ENCODE data around the gene MTHFD2. TPM values are rescaled to one million over a fixed set of nuclear protein-coding genes. Genes with fewer than 3 reads are reported as not detected.
"Not testable (repeated sequence)": the region's sequence is repeated elsewhere in the genome, so short reads cannot be mapped to it uniquely, and the experiment has no call there.

The MTHFD2 gene
- total RNA-seq, 4 donors from 2014 or later: 19.1 to 55.4 (median 39.0) TPM

GRCh38 chr2:74228772-74229171 is 30.4 kb downstream of the MTHFD2 start:
- H3K4me1 ChIP-seq: peaks cover 3 to 15% (median 9%) of the 10 kb centered on the region in 3 donors
- TF ChIP-seq CTCF (IDR thresholded peaks at IDR 0.05) (no peak), POLR2A (IDR thresholded peaks at IDR 0.05) (no peak)
- no peaks in the 10 kb centered on the region for H3K9me3 ChIP-seq
- H3K27ac ChIP-seq: no peak overlapping the region
- no peak overlapping the region for H3K4me3 ChIP-seq
- DNase-seq: no peak
- intact Hi-C loops (cut with DNase I): no loop called here
- no peaks in the 10 kb centered on the region for H3K36me3 ChIP-seq
- WGBS, 2 donors: 92 to 93% methylated on average over 3 to 4 of the region's 4 CpGs
- no peaks in the 10 kb centered on the region for H3K27me3 ChIP-seq

- H3K4me3 ChIP-seq; intact Hi-C loops (cut with DNase I); H3K27me3 ChIP-seq; H3K9me3 ChIP-seq; DNase-seq; H3K36me3 ChIP-seq; H3K27ac ChIP-seq: not testable (repeated sequence)
- H3K4me1 ChIP-seq: peaks cover 3 to 15% (median 9%) of the 10 kb centered on the region in 3 donors
- WGBS, 2 donors: 84 to 94% methylated on average over 5 of the region's 5 CpGs
Measured at GRCh38 chr2:74229865-74230264, 31.4 kb downstream of the MTHFD2 start.

GRCh38 chr2:74232426-74232825 is 34.0 kb downstream of the MTHFD2 start:
- no peak for DNase-seq
- TF ChIP-seq POLR2A (IDR thresholded peaks at IDR 0.05) (no peak), CTCF (IDR thresholded peaks at IDR 0.05) (no peak)
- WGBS, 2 donors: 50 to 90% methylated on average over 1 to 5 of the region's 6 CpGs
- intact Hi-C loops (cut with DNase I): no loop called here
- no peaks in the 10 kb centered on the region for H3K9me3 ChIP-seq
- H3K27ac ChIP-seq: no peak overlapping the region
- H3K4me3 ChIP-seq: no peak overlapping the region
- H3K4me1 ChIP-seq: no peaks in the 10 kb centered on the region
- H3K27me3 ChIP-seq: no peaks in the 10 kb centered on the region
- no peaks in the 10 kb centered on the region for H3K36me3 ChIP-seq

GRCh38 chr2:74233648-74234047 is 35.2 kb downstream of the MTHFD2 start:
- no peak for DNase-seq
- no peaks in the 10 kb centered on the region for H3K27me3 ChIP-seq
- no peak overlapping the region for H3K4me3 ChIP-seq
- no peaks in the 10 kb centered on the region for H3K4me1 ChIP-seq
- H3K27ac ChIP-seq: no peak overlapping the region
- no peaks in the 10 kb centered on the region for H3K36me3 ChIP-seq
- H3K9me3 ChIP-seq: no peaks in the 10 kb centered on the region
- intact Hi-C loops (cut with DNase I): no loop called here
- TF ChIP-seq POLR2A (IDR thresholded peaks at IDR 0.05): no peak
- TF ChIP-seq CTCF (IDR thresholded peaks at IDR 0.05): no peak

- WGBS, 2 donors: 88 to 92% methylated on average over 5 of the region's 5 CpGs
- Histone ChIP-seq H3K9me3 (peaks cover 0 to 4% (median 0%) of the 10 kb centered on the region in 3 donors), H3K27ac (no peak overlapping the region)
Measured at GRCh38 chr2:74235041-74235440, 36.6 kb downstream of the MTHFD2 start.

More at GRCh38 chr2:74235041-74235440, 36.6 kb downstream of the MTHFD2 start:
- H3K36me3 ChIP-seq: no peaks in the 10 kb centered on the region
- no peaks in the 10 kb centered on the region for H3K4me1 ChIP-seq
- intact Hi-C loops (cut with DNase I): no loop called here
- DNase-seq: no peak
- no peaks in the 10 kb centered on the region for H3K27me3 ChIP-seq
- no peak overlapping the region for H3K4me3 ChIP-seq
- TF ChIP-seq POLR2A (IDR thresholded peaks at IDR 0.05) (no peak), CTCF (IDR thresholded peaks at IDR 0.05) (no peak)
